Tibial nerve (tissue), 4 donors: ENCODE measurements around the gene TRUB1. TPM values are rescaled to one million over a fixed set of nuclear protein-coding genes. Genes with fewer than 3 reads are reported as not detected.

ENCODE experiments used
- DNase-seq, 2 donors: peaks; one replicate each; pipeline ENCODE4 v3.0.0-alpha.2; 2019; ENCODE audit warnings: low spot score in 2 of 2
- H3K27ac ChIP-seq, 4 donors: fragments of 200-600 bp; sonication (generic) in 3 of 4; one replicate each; pipeline ENCODE4 v1.5.1; 2017 to 2019; ENCODE audit warnings: mild to moderate bottlenecking in 1 of 4
- H3K27me3 ChIP-seq, 2 donors: fragments of 200-600 bp; sonication (generic) in 1 of 2; one replicate each; pipeline versions ENCODE4 v1.5.1 to v1.6.0; 2017 to 2019
- H3K36me3 ChIP-seq, 3 donors: fragments of 200-600 bp; sonication (generic); one replicate each; pipeline ENCODE4 v1.5.1; 2018 to 2019
- H3K4me1 ChIP-seq, 4 donors: fragments of 200-600 bp; sonication (generic) in 3 of 4; one replicate each; pipeline ENCODE4 v1.5.1; 2017 to 2019
- H3K4me3 ChIP-seq, 4 donors: fragments of 200-600 bp; sonication (generic) in 3 of 4; one replicate each; pipeline ENCODE4 v1.5.1; 2017 to 2019; ENCODE audit warnings: mild to moderate bottlenecking in 1 of 4, moderate library complexity in 1 of 4
- H3K9me3 ChIP-seq, 4 donors: fragments of 200-600 bp; sonication (generic) in 3 of 4; one replicate each; pipeline ENCODE4 v1.5.1; 2017 to 2019
- EP300 ChIP-seq, 2 donors: sonication (generic); formaldehyde crosslinking; IDR thresholded peaks; one replicate each; pipeline ENCODE4 v1.6.1; 2017; ENCODE audit warnings: antibody characterized with exemption in 2 of 2, mild to moderate bottlenecking in 1 of 2
- POLR2A ChIP-seq, 2 donors: fragments of 450-650 bp; IDR thresholded peaks; one replicate each; pipeline ENCODE4 v1.6.1; 2017; ENCODE audit warnings: antibody characterized with exemption in 2 of 2, mild to moderate bottlenecking in 2 of 2, moderate library complexity in 2 of 2
- WGBS, 2 donors: methylation state at CpG; one replicate each; pipeline ENCODE4 v1.1.5; 2018; 5-methylcytosine and 5-hydroxymethylcytosine counted together
- total RNA-seq, 4 donors: library from RNA; depleted of rRNA; stranded (reverse); fragments of >200 nt; gene quantifications; one replicate each; pipeline ENCODE4 v1.1.0, GENCODE V29; 2016
- TF ChIP-seq, protein P1 (sequence below), 5 experiments: fragments of 200-600 bp in 3 of 5; fragments of 450-650 bp in 2 of 5; sonication (generic) in 3 of 5; IDR thresholded peaks; one replicate each; pipeline ENCODE4 v1.5.1; 2016 to 2019; ENCODE audit warnings: antibody characterized with exemption in 5 of 5, mild to moderate bottlenecking in 3 of 5, moderate library complexity in 2 of 5

TRUB1 gene
- total RNA-seq, 4 donors from 2014 or later: 13.8 to 40.4 (median 28.6) TPM

DNA sequence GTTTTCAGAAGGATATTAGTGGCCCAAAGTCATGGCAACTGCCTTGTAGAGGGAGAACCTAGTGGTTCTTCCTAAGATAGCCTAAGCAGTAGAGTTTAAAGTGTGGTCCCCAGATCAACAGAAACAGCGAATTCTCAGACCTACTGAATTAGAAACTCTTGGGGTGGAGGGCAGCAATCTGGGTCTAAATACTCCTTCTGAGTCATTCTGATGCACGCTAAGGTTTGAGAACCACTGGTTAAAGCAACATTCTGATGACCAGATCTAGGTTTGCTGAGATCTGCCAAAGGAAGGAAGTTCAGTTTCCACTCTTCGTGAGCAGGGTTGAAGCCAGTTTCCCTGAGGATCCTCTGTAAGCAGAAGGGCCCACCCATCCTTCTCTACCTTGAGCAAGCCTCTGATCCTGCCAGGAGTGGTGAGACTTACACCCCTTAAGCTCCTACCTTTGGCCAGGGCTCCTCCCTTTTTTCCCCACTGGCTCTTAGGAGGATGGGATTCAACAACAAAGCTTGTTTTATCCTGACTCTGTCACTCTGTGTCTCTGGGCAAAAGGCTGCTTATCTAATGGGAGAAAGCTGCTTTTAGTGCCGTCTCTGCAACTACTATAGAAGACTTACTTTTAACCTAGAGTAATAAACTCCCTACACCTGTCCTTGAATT lies 26.8 kb upstream of the TRUB1 start:
- no peak overlapping the region for H3K27ac ChIP-seq
- H3K4me1 ChIP-seq: no peaks in the 10 kb centered on the region
- no peaks in the 10 kb centered on the region for H3K36me3 ChIP-seq
- no peak for TF ChIP-seq EP300 (IDR thresholded peaks at IDR 0.05)
- TF ChIP-seq, protein P1, sequence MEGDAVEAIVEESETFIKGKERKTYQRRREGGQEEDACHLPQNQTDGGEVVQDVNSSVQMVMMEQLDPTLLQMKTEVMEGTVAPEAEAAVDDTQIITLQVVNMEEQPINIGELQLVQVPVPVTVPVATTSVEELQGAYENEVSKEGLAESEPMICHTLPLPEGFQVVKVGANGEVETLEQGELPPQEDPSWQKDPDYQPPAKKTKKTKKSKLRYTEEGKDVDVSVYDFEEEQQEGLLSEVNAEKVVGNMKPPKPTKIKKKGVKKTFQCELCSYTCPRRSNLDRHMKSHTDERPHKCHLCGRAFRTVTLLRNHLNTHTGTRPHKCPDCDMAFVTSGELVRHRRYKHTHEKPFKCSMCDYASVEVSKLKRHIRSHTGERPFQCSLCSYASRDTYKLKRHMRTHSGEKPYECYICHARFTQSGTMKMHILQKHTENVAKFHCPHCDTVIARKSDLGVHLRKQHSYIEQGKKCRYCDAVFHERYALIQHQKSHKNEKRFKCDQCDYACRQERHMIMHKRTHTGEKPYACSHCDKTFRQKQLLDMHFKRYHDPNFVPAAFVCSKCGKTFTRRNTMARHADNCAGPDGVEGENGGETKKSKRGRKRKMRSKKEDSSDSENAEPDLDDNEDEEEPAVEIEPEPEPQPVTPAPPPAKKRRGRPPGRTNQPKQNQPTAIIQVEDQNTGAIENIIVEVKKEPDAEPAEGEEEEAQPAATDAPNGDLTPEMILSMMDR (IDR thresholded peaks at IDR 0.05): no peak
- TF ChIP-seq POLR2A (IDR thresholded peaks at IDR 0.05): no peak
- H3K4me3 ChIP-seq: no peak overlapping the region
- DNase-seq: no peak
- no peaks in the 10 kb centered on the region for H3K27me3 ChIP-seq
- H3K9me3 ChIP-seq: no peaks in the 10 kb centered on the region
- WGBS, 2 donors: 75 to 83% methylated on average over 4 of the region's 4 CpGs

DNA sequence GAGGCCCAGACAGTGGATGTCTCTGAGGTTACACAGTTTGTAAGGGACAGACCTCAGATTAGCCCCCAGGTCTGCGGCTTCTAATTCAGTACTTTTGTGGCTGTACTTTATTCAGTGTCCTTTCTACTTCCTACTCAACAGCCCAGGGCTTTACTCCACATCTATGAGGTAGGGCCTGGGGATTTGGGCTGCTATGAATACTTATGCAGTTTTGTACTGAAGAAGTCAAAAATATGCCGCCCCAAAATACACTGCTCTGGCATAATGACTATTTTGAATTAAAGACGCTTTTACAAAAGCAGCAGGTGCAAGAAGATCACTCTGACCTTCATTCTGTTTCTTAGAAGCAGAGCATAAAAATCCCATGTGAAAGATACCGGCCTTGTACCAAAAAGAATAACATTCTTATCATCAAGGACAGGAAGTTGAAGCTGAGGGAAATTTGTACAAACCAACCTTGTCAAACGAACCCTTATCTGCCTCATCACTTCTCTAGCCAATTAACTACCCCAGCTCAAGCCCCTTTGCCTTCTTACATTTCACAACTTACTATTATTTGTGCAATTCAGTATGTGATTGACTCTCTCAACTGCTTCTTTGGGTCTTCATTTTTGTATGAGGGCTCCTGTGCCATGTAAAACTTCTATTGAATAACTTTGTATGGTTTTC lies 26.1 kb upstream of the TRUB1 start:
- TF ChIP-seq, protein P1 (IDR thresholded peaks at IDR 0.05): no peak
- Histone ChIP-seq H3K4me1 (no peaks in the 10 kb centered on the region), H3K27me3 (no peaks in the 10 kb centered on the region), H3K9me3 (no peaks in the 10 kb centered on the region), H3K27ac (no peak overlapping the region), H3K4me3 (no peak overlapping the region), H3K36me3 (no peaks in the 10 kb centered on the region)
- DNase-seq: no peak
- WGBS, 2 donors: 70% methylated on average over 5 of the region's 5 CpGs

DNA sequence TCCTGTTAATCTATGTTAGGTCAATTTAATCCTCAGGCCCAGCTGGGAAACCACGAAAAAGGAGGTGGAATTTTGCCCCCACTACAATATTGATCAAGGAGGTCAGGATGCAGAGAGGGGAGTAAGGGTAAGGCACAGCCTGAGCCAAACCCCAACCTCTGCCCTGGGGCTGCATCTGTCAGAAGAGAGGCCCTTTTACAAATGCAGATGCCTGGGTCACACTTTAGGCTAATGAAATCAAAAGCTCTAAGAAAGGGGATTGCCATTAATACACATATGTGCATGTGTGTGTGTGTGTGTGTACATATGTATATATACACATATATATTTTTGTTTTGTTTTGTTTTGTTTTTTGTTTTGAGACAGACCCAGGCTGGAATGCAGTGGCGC lies 25.5 kb upstream of the TRUB1 start:
- Histone ChIP-seq H3K4me3 (no peak overlapping the region), H3K4me1 (no peaks in the 10 kb centered on the region), H3K27ac (no peak overlapping the region), H3K9me3 (no peaks in the 10 kb centered on the region), H3K36me3 (no peaks in the 10 kb centered on the region), H3K27me3 (no peaks in the 10 kb centered on the region)
- TF ChIP-seq, protein P1 (IDR thresholded peaks at IDR 0.05): no peak
- TF ChIP-seq POLR2A (IDR thresholded peaks at IDR 0.05) (no peak), EP300 (IDR thresholded peaks at IDR 0.05) (no peak)
- WGBS, 2 donors: 60 to 74% methylated on average over 2 of the region's 2 CpGs
- no peak for DNase-seq

DNA sequence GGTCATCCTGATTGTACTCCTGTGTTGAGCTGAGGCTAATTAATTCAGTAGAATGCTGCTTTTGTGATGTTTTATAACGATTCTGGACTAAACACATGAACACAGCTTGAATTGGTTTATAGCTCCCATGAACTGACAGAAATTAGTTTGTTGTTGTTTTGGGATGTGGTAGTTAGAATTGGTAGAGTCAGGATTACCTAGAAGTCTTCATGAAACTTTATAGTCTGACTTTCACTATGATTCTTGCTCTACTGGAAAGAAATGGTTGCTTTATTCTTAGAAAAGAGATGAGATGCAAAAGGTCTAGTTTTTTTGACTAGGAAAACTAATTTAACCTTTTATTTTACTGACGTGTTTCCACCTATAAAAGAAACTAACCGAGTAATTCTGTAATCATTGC lies 23.4 kb upstream of the TRUB1 start:
- Histone ChIP-seq H3K27ac (no peak overlapping the region), H3K9me3 (no peaks in the 10 kb centered on the region), H3K27me3 (no peaks in the 10 kb centered on the region), H3K36me3 (no peaks in the 10 kb centered on the region), H3K4me1 (no peaks in the 10 kb centered on the region), H3K4me3 (no peak overlapping the region)
- 66 to 67% methylated on average over 3 of the region's 3 CpGs for WGBS, 2 donors
- no peak for DNase-seq
- TF ChIP-seq, protein P1 (IDR thresholded peaks at IDR 0.05): no peak
- no peak for TF ChIP-seq POLR2A (IDR thresholded peaks at IDR 0.05)
- TF ChIP-seq EP300 (IDR thresholded peaks at IDR 0.05): no peak

DNA sequence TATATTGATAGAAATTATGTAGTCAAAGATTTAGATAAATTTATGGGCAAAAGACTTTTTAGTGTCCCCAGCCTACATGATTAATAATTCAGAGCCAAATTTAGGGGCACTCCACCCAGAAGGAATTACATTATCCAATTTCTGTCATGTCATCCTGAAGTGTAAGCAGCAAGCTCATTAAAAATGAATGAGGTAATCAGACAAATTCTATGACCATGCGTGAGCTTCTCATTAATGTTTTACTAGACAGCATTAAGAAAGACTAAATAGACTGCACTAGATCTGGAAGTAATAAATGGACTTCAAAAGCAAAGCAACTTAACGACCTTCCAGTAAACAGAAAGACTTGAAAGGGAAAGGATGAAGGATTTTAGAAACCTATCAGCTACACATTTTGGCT lies 22.7 kb upstream of the TRUB1 start:
- Histone ChIP-seq H3K27ac (no peak overlapping the region), H3K36me3 (no peaks in the 10 kb centered on the region), H3K9me3 (no peaks in the 10 kb centered on the region), H3K4me3 (no peak overlapping the region), H3K4me1 (no peaks in the 10 kb centered on the region), H3K27me3 (no peaks in the 10 kb centered on the region)
- no peak for DNase-seq
- WGBS, 2 donors: 56 to 60% methylated on average over 2 of the region's 2 CpGs
- TF ChIP-seq POLR2A (IDR thresholded peaks at IDR 0.05) (no peak), EP300 (IDR thresholded peaks at IDR 0.05) (no peak)
- TF ChIP-seq, protein P1 (IDR thresholded peaks at IDR 0.05): no peak
